Upper lobe of right lung (tissue), 1 donor: ENCODE measurements around the gene CRELD2. TPM values are rescaled to one million over a fixed set of nuclear protein-coding genes. Genes with fewer than 3 reads are reported as not detected.

Experiments used
- ATAC-seq: fragments of 200-7000 bp; cut with Tn5 transposase; one replicate; pipeline ENCODE4 v1.9.1; 2020; ENCODE audit warnings: mild to moderate bottlenecking, moderate library complexity
- DNase-seq: peaks from one replicate; pipeline ENCODE4 v3.0.0-alpha.2; 2020
- H3K27ac ChIP-seq: fragments of 200-600 bp; one replicate; pipeline ENCODE4 v1.8.0; 2022
- H3K27me3 ChIP-seq: fragments of 200-600 bp; one replicate; pipeline ENCODE4 v1.8.0; 2022; ENCODE audit warnings: mild to moderate bottlenecking
- H3K36me3 ChIP-seq: fragments of 200-600 bp; one replicate; pipeline ENCODE4 v1.8.0; 2022
- H3K4me1 ChIP-seq: fragments of 200-600 bp; one replicate; pipeline ENCODE4 v1.8.0; 2022
- H3K4me3 ChIP-seq: fragments of 200-600 bp; one replicate; pipeline ENCODE4 v1.8.0; 2022; ENCODE audit warnings: mild to moderate bottlenecking
- H3K9me3 ChIP-seq: fragments of 200-600 bp; one replicate; pipeline ENCODE4 v1.8.0; 2022
- CTCF ChIP-seq: fragments of 200-600 bp; IDR thresholded peaks from one replicate; pipeline ENCODE4 v1.8.0; 2022; ENCODE audit warnings: antibody characterized with exemption
- intact Hi-C: fragments of 100-400 bp; cut with DNase I; formaldehyde crosslinking; loops from one replicate; pipeline ENCODE4 v1.11.0; 2022
- total RNA-seq: library from RNA; stranded (reverse); fragmentation: NEBNext Ultra II Directional; extraction: Animal tissue kit (Norgen Biotek cat#: 25700); gene quantifications from one replicate; pipeline ENCODE4 v1.2.1, GENCODE V29; 2021
- donor health status: DM: no; HTN: yes; CAD: no; lungs with severe emphysema.

The CRELD2 gene
- total RNA-seq, 1 donor from 2014 or later: 44.2 TPM

- Histone ChIP-seq H3K36me3 (peaks cover 27% of the 10 kb centered on the region), H3K9me3 (no peaks in the 10 kb centered on the region), H3K27me3 (no peaks in the 10 kb centered on the region), H3K4me1 (peaks cover 18% of the 10 kb centered on the region), H3K27ac (no peak overlapping the region), H3K4me3 (no peak overlapping the region)
- DNase-seq (no peak), ATAC-seq (no peak)
- intact Hi-C loops: no loop called here
- TF ChIP-seq CTCF: no peak
These were observed 2.8 kb upstream of the CRELD2 start for GRCh38 chr22:49915610-49916009.

DNA sequence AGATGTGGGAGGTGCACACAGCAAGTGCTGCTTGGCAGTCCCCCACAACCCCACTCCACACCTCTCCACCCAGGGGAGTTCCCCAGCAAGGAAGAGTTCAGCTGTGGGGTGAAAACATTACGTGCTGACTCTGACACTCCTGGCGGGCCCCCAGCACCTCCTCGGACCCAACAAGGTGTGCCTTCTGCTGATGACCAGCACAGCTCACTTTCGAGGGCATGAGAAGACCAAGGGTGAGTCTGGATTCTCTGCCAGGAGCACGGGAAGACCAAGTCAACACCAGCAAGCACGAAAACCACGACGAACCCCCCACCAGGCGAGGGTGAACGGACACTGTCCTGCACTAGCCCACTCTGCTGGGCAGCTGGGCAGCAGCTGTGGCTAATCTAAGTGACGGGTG, 1.6 kb upstream of the CRELD2 start:
- peak overlapping the region; percentile 90 for H3K4me3 ChIP-seq
- H3K27ac ChIP-seq: no peak overlapping the region
- ATAC-seq: no peak
- no peaks in the 10 kb centered on the region for H3K27me3 ChIP-seq
- intact Hi-C loops: no loop called here
- TF ChIP-seq CTCF: no peak
- no peak for DNase-seq
- peaks cover 18% of the 10 kb centered on the region for H3K4me1 ChIP-seq
- peaks cover 25% of the 10 kb centered on the region for H3K36me3 ChIP-seq
- no peaks in the 10 kb centered on the region for H3K9me3 ChIP-seq

GRCh38 chr22:49918911-49919881, 762 bp downstream of the CRELD2 start:
- H3K27ac ChIP-seq: peak overlapping the region; percentile 71
- H3K9me3 ChIP-seq: no peaks in the 10 kb centered on the region
- H3K36me3 ChIP-seq: peaks cover 12% of the 10 kb centered on the region
- H3K4me3 ChIP-seq: peak overlapping the region; percentile 90
- H3K27me3 ChIP-seq: no peaks in the 10 kb centered on the region
- no peak for DNase-seq
- no peak for TF ChIP-seq CTCF
- no peak for ATAC-seq
- peaks cover 18% of the 10 kb centered on the region for H3K4me1 ChIP-seq
- intact Hi-C loops: no loop called here

- no peaks in the 10 kb centered on the region for H3K9me3 ChIP-seq
These were observed 2.4 kb downstream of the CRELD2 start for GRCh38 chr22:49920859-49921258.

GRCh38 chr22:49921508-49922278, 3.3 kb downstream of the CRELD2 start:
- H3K4me1 ChIP-seq: peaks cover 18% of the 10 kb centered on the region
- DNase-seq (no peak), ATAC-seq (no peak)
- peaks cover 12% of the 10 kb centered on the region for H3K36me3 ChIP-seq
- H3K9me3 ChIP-seq: no peaks in the 10 kb centered on the region
- no peak overlapping the region for H3K4me3 ChIP-seq
- no peak overlapping the region for H3K27ac ChIP-seq
- TF ChIP-seq CTCF: no peak
- intact Hi-C loops: no loop called here
- H3K27me3 ChIP-seq: no peaks in the 10 kb centered on the region

More at GRCh38 chr22:49920859-49921258, 2.4 kb downstream of the CRELD2 start:
- DNase-seq: no peak
- no peaks in the 10 kb centered on the region for H3K27me3 ChIP-seq
- intact Hi-C loops: no loop called here
- H3K4me3 ChIP-seq: no peak overlapping the region
- ATAC-seq: no peak
- no peak overlapping the region for H3K27ac ChIP-seq
- peaks cover 12% of the 10 kb centered on the region for H3K36me3 ChIP-seq
- peaks cover 18% of the 10 kb centered on the region for H3K4me1 ChIP-seq
- TF ChIP-seq CTCF: no peak
